ENCODE measurements around the gene UGT2B28.
"Not testable (repeated sequence)": the region's sequence is repeated elsewhere in the genome, so short reads cannot be mapped to it uniquely, and the experiment has no call there.

Gene UGT2B28

DNA sequence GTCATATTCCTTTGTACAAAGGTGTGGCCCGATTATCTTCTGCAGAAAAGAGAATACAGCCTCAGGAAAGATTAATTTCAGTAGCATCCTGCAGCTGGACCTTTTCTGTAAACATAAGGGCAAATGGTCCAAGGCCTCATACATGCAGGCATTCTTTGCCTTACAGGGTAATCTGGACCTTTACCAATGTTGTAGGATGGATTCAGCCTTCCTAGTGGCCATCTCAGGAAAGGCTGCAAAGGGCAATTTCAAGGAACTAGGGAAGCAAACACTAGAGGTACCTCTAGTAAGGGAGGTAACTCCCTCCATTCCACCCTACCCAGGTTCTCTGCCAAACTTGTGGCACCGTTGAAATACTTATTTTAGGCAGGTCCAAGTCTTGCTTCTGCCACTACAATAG is 43.0 kb downstream of the UGT2B28 start:
- H3K4me3 ChIP-seq (ENCODE audit: low read depth, low read length, poor library complexity, severe bottlenecking): no peak overlapping the region
- H3K79me2 ChIP-seq (ENCODE audit: insufficient read depth, low read length): no peaks in the 10 kb centered on the region
- TF ChIP-seq, protein P1, sequence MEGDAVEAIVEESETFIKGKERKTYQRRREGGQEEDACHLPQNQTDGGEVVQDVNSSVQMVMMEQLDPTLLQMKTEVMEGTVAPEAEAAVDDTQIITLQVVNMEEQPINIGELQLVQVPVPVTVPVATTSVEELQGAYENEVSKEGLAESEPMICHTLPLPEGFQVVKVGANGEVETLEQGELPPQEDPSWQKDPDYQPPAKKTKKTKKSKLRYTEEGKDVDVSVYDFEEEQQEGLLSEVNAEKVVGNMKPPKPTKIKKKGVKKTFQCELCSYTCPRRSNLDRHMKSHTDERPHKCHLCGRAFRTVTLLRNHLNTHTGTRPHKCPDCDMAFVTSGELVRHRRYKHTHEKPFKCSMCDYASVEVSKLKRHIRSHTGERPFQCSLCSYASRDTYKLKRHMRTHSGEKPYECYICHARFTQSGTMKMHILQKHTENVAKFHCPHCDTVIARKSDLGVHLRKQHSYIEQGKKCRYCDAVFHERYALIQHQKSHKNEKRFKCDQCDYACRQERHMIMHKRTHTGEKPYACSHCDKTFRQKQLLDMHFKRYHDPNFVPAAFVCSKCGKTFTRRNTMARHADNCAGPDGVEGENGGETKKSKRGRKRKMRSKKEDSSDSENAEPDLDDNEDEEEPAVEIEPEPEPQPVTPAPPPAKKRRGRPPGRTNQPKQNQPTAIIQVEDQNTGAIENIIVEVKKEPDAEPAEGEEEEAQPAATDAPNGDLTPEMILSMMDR (IDR thresholded peaks at IDR 0.05; ENCODE audit: low read length): no peak
- no peak for TF ChIP-seq EZH2 (IDR thresholded peaks at IDR 0.05; ENCODE audit: borderline replicate concordance, low read length)
- H3K36me3 ChIP-seq (ENCODE audit: insufficient read depth, low read length): no peaks in the 10 kb centered on the region
- H4K20me1 ChIP-seq (ENCODE audit: insufficient read depth, low read length): no peaks in the 10 kb centered on the region
- H3K9ac ChIP-seq (ENCODE audit: low read length): no peak overlapping the region
- H3K9me2 ChIP-seq (ENCODE audit: low read depth, low read length): no peaks in the 10 kb centered on the region
- H3F3A ChIP-seq (ENCODE audit: insufficient read depth, low read length): no peaks in the 10 kb centered on the region
- no peaks in the 10 kb centered on the region for H3K9me3 ChIP-seq (ENCODE audit: low read length)
- H3K27ac ChIP-seq (ENCODE audit: low read depth, low read length, poor library complexity, severe bottlenecking): no peak overlapping the region
- H3K4me1 ChIP-seq (ENCODE audit: insufficient read depth, low read length, severe bottlenecking): no peaks in the 10 kb centered on the region
- H3K27me3 ChIP-seq (ENCODE audit: insufficient read depth, low read length): no peaks in the 10 kb centered on the region
- H3K4me2 ChIP-seq (ENCODE audit: low read length): no peak overlapping the region
- H2AFZ ChIP-seq (ENCODE audit: low read length): no peak overlapping the region

DNA sequence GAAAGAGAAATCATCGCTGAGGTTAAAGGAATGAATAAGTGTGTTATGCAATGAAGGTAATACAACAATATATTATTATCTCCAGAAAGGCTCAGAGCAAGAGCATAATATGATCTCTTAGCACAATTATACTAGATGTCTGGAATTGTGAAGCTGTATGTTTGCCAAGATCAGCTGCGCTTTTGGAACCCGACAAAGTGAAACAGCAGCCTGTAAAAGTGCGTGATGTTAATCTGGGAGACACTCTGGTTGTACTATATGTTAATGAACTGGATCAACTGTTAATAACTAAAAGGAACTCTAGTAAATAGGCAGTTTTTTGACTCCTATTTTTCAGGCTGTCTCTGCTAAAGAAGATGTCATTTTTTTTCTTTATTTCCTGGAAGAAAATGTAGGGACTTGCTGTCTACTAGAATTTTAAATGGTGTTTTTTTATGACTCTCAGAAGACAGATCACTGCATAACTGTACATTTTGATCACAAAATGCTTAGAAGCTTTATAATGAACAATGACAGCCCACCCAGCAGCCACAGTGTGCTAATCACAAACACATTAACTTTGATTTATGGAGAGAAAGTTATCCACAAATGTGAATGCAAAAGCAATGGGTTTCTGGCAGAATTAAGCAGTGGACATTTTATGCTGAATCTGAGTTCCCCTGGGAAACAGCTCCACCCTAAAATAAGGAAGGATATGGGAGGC is 50.2 kb downstream of the UGT2B28 start:
- no peaks in the 10 kb centered on the region for H3K9me2 ChIP-seq (ENCODE audit: low read depth, low read length)
- H3K9me3 ChIP-seq (ENCODE audit: low read length): no peaks in the 10 kb centered on the region
- no peaks in the 10 kb centered on the region for H3K4me1 ChIP-seq (ENCODE audit: insufficient read depth, low read length, severe bottlenecking)
- H2AFZ ChIP-seq (ENCODE audit: low read length): no peak overlapping the region
- no peak overlapping the region for H3K4me3 ChIP-seq (ENCODE audit: low read depth, low read length, poor library complexity, severe bottlenecking)
- no peaks in the 10 kb centered on the region for H4K20me1 ChIP-seq (ENCODE audit: insufficient read depth, low read length)
- TF ChIP-seq, protein P1 (IDR thresholded peaks at IDR 0.05; ENCODE audit: low read length): no peak
- TF ChIP-seq EZH2 (IDR thresholded peaks at IDR 0.05; ENCODE audit: borderline replicate concordance, low read length): no peak
- H3K27me3 ChIP-seq (ENCODE audit: insufficient read depth, low read length): no peaks in the 10 kb centered on the region
- no peak overlapping the region for H3K27ac ChIP-seq (ENCODE audit: low read depth, low read length, poor library complexity, severe bottlenecking)
- H3K9ac ChIP-seq (ENCODE audit: low read length): no peak overlapping the region
- H3K36me3 ChIP-seq (ENCODE audit: insufficient read depth, low read length): no peaks in the 10 kb centered on the region
- no peak overlapping the region for H3K4me2 ChIP-seq (ENCODE audit: low read length)
- H3K79me2 ChIP-seq (ENCODE audit: insufficient read depth, low read length): no peaks in the 10 kb centered on the region
- H3F3A ChIP-seq (ENCODE audit: insufficient read depth, low read length): no peaks in the 10 kb centered on the region

DNA sequence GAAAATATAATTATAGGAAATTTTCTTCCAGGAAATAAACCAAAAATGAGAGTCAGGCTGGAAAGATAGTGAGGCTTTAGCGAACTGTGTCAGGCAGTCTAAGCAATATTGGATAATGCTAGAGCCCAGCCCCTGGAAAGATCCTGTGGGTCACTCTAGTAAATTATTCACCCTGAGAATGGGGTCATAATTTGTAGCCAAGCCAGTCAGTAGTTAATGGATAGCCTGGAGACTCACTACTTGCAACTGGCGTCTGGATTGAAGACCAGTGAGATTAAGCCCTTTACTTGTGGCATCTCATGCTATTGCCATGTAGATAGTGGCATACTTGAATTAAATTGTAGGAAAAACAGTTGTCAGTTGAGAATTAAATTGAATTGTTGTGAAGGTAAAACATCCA is 51.0 kb downstream of the UGT2B28 start:
- H3K27me3 ChIP-seq (ENCODE audit: insufficient read depth, low read length); H3K79me2 ChIP-seq (ENCODE audit: insufficient read depth, low read length); H3K36me3 ChIP-seq (ENCODE audit: insufficient read depth, low read length); H4K20me1 ChIP-seq (ENCODE audit: insufficient read depth, low read length); H3K4me2 ChIP-seq (ENCODE audit: low read length); H3K9me2 ChIP-seq (ENCODE audit: low read depth, low read length); H3K4me1 ChIP-seq (ENCODE audit: insufficient read depth, low read length, severe bottlenecking); H3F3A ChIP-seq (ENCODE audit: insufficient read depth, low read length); H3K27ac ChIP-seq (ENCODE audit: low read depth, low read length, poor library complexity, severe bottlenecking); H3K9me3 ChIP-seq (ENCODE audit: low read length); H2AFZ ChIP-seq (ENCODE audit: low read length); H3K9ac ChIP-seq (ENCODE audit: low read length); H3K4me3 ChIP-seq (ENCODE audit: low read depth, low read length, poor library complexity, severe bottlenecking): not testable (repeated sequence)

- H3K27ac ChIP-seq (ENCODE audit: low read depth, low read length, poor library complexity, severe bottlenecking); H2AFZ ChIP-seq (ENCODE audit: low read length); H3K36me3 ChIP-seq (ENCODE audit: insufficient read depth, low read length); H3F3A ChIP-seq (ENCODE audit: insufficient read depth, low read length); H3K4me3 ChIP-seq (ENCODE audit: low read depth, low read length, poor library complexity, severe bottlenecking); H3K27me3 ChIP-seq (ENCODE audit: insufficient read depth, low read length); H3K4me2 ChIP-seq (ENCODE audit: low read length); H3K4me1 ChIP-seq (ENCODE audit: insufficient read depth, low read length, severe bottlenecking); H3K9me3 ChIP-seq (ENCODE audit: low read length); H3K79me2 ChIP-seq (ENCODE audit: insufficient read depth, low read length); H3K9ac ChIP-seq (ENCODE audit: low read length); H3K9me2 ChIP-seq (ENCODE audit: low read depth, low read length); H4K20me1 ChIP-seq (ENCODE audit: insufficient read depth, low read length): not testable (repeated sequence)
- TF ChIP-seq, protein P1 (IDR thresholded peaks at IDR 0.05; ENCODE audit: low read length): 0 out of 2 replicates have a peak, but pooled peaks have one; percentile 10
These were observed 55.2 kb downstream of the UGT2B28 start for GRCh38 chr4:69335485-69335884.

DNA sequence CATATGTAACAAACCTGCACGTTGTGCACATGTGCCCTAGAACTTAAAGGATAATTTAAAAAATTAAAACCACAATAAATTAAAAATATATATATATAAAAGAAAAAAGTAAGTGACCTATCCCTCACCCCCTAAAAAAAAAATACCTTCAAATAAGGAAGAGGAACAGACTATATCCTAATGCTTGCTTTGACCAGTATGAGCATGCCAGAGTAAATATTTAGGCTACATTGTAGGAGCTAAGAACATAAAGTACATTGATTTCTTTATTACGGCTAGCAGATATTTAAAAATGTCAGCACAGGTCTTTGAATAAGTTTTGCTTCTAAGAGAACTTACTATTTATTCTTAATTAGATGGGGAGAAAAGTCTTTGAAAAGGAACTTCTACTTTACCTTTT is 62.8 kb downstream of the UGT2B28 start:
- not testable (repeated sequence) for H3K4me2 ChIP-seq (ENCODE audit: low read length); H3K9ac ChIP-seq (ENCODE audit: low read length); H3K27me3 ChIP-seq (ENCODE audit: insufficient read depth, low read length); H3K9me3 ChIP-seq (ENCODE audit: low read length); H3K36me3 ChIP-seq (ENCODE audit: insufficient read depth, low read length); H3F3A ChIP-seq (ENCODE audit: insufficient read depth, low read length); H3K4me1 ChIP-seq (ENCODE audit: insufficient read depth, low read length, severe bottlenecking); H3K27ac ChIP-seq (ENCODE audit: low read depth, low read length, poor library complexity, severe bottlenecking); H3K4me3 ChIP-seq (ENCODE audit: low read depth, low read length, poor library complexity, severe bottlenecking); H4K20me1 ChIP-seq (ENCODE audit: insufficient read depth, low read length); H2AFZ ChIP-seq (ENCODE audit: low read length); H3K9me2 ChIP-seq (ENCODE audit: low read depth, low read length); H3K79me2 ChIP-seq (ENCODE audit: insufficient read depth, low read length)

All from OCI-LY1 (cell line).